CD4-positive, alpha-beta T cell treated with Interleukin-17A for 1 hour (primary cell): Measurements from ENCODE around the gene SPACA1.

Experiments
- DNase-seq: peaks from one replicate; pipeline ENCODE4 v3.0.0-alpha.2; 2020

Gene SPACA1

DNA sequence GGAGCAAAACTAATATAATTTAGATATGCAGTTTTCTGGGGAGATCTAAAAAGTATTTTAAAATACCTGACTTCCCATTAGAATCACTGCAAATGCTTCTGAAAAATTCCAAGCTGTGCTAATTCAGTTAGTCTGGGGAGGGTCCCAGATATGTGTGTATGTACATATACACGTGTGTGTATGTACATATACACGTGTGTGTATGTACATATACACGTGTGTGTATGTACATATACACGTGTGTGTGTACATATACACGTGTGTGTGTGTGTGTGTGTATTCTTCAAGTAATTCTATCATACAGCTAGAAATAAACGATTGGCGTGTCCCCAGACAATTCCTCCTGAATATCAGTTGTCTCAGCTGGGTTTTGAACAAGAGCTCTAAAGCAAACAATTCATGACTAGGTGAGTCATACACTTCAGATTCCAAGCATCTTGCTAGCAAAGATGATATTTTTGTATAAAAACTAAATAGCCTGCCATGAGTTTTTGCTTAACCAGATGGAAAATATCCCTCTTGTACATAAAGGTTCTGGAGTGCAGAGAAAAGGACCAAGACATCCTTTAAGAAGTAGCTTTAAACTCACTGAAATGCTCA lies 58.2 kb downstream of the SPACA1 start:
- no peak for DNase-seq

DNA sequence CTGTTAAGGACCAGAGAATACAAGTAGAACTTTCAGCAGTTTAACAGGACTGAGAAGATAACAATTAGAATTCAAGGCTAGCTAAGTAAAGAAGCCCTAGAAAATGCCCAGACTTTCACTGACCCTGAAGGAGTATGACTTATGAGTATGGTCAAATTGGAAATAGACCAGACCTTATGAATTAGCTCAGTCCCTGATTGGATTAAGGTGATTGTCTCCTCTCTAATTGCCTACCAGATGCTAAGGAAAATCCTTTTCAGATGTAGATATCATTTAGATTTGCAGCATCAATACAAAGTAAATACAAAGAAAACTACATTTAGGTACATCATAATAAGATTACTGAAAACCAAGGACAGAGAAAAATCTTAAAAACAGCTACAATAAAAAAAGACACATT lies 59.6 kb downstream of the SPACA1 start:
- DNase-seq, result no peak

DNA sequence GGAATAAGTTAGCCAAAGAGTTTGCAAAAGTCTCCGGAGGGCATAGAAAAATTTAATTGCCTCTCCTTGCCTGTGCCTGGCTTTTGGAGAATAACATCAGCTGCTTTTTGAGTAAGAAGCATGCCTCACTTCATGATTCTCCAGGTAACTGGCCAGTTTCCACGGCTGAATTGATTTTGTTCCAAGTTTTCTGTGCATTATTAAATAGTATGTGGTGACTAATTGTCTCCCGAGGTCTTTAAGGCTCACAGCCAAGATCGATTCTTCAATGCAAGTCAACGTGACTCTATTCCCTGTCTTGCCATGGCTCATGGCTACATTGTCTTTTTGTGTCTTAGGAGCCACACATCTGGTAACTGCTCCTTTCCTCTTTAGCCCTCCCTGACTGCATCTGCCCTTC lies 64.3 kb downstream of the SPACA1 start:
- DNase-seq, result no peak

DNA sequence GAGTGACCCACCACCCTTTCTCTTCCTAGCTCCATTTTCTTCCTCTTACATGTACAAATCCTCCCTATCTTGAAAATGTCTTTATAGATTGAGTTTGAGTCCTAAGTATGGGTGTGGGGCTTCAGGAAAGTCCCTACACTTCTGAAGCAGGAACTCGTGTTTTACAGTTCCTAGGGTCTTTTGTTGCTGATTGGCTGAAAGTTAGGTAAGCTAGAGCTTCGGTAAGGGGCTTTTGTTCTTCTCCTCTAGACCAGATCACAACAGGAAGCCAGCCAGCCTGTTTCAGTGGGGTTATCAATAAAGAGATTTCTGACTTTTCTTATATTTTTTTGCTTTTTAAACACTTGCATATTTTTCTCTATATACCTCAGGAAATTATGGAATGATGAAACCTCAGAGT lies 67.2 kb downstream of the SPACA1 start:
- DNase-seq, result no peak

DNA sequence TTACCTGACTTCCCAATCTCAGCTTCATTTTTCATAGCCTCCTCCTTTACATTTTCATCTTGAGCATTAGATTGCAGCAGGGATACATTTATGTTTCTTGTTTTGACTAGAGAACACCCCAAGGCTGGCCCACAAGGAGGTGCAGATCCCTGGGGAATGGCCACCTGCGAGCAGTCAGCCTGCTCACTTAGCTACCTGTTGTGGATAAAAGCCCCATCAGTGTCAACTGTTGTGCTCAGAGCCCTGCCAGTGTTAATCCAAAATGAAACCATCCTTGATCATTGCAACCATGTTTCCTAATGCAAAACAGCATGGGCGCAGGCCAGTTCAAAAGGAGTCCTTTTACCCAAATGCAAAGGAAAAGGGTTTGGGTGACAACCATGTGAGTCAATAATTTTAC lies 67.7 kb downstream of the SPACA1 start:
- DNase-seq, result no peak

DNA sequence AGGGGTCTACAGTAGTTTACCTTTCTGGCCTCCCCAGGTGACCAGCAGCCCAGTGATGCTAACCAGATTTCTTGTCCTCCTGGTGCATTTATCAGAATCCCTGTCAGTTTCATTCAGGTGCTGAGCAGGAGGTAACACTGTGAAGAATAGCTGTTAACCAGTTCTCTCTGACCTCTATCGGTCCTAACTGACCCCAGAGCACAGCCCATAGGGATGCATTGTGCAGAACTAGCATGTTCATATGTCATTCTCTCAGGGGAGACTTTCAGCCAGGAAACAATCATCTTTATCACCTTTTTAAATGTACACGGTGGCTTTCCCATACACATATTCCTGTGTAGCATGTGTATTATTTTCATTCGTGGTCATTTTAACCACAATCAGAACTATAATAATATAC lies 68.6 kb downstream of the SPACA1 start:
- DNase-seq, result no peak
